ENCODE results near the gene FCER1G. TPM values are rescaled to one million over a fixed set of nuclear protein-coding genes. Genes with fewer than 3 reads are reported as not detected.
"Not testable (repeated sequence)": the region's sequence is repeated elsewhere in the genome, so short reads cannot be mapped to it uniquely, and the experiment has no call there.

Gene FCER1G
- total and polyA plus RNA-seq, 7 donors: 14.4 to 243 (median 77.7) TPM

DNA sequence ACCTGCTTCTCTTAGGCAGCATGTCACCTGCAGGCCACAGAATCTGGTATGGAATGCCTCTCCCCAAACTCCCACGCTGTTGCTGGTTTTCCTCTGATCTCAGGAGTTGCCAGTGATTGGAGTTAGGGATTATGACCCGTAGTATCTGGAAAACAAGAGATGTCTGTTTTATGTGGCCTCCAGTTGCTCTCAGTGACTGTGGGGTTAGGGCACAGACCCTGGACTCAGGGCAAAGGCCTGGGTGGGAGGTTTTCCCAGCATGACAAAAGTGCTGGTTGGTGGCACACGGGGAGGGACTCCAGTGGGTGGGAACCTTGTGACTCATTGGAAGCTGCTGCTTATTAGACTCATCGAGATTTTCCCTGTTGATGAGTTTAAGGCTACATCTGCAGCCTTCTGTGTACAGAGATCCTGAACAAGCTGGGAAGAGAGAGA lies 23.0 kb downstream of the FCER1G start, which contains the start of gene NR1I3:
TSS of gene NR1I3 (minus strand) at position 165 of the 435 bp plus-strand sequence. CDS start 1,638 bp downstream, outside the sequence.
- WGBS, 2 donors: 45 to 74% methylated on average over 4 of the region's 4 CpGs
- no peaks in the 10 kb centered on the region for H3K27me3 ChIP-seq
- H3K9me3 ChIP-seq: no peaks in the 10 kb centered on the region
- TF ChIP-seq POLR2A (IDR thresholded peaks at IDR 0.05) (no peak), EP300 (IDR thresholded peaks at IDR 0.05) (no peak), POLR2AphosphoS5 (IDR thresholded peaks at IDR 0.05) (no peak)
- TF ChIP-seq, protein P1, sequence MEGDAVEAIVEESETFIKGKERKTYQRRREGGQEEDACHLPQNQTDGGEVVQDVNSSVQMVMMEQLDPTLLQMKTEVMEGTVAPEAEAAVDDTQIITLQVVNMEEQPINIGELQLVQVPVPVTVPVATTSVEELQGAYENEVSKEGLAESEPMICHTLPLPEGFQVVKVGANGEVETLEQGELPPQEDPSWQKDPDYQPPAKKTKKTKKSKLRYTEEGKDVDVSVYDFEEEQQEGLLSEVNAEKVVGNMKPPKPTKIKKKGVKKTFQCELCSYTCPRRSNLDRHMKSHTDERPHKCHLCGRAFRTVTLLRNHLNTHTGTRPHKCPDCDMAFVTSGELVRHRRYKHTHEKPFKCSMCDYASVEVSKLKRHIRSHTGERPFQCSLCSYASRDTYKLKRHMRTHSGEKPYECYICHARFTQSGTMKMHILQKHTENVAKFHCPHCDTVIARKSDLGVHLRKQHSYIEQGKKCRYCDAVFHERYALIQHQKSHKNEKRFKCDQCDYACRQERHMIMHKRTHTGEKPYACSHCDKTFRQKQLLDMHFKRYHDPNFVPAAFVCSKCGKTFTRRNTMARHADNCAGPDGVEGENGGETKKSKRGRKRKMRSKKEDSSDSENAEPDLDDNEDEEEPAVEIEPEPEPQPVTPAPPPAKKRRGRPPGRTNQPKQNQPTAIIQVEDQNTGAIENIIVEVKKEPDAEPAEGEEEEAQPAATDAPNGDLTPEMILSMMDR (IDR thresholded peaks at IDR 0.05): no peak
- H3K27ac ChIP-seq: no peak within 1 kb of the TSS
- intact Hi-C loops (cut with DNase I): no loop called here
- no peaks in the 10 kb centered on the region for H3K36me3 ChIP-seq
- H3K4me1 ChIP-seq: no peaks in the 10 kb centered on the region
- no peak for DNase-seq
- no peak within 1 kb of the TSS for H3K4me3 ChIP-seq

DNA sequence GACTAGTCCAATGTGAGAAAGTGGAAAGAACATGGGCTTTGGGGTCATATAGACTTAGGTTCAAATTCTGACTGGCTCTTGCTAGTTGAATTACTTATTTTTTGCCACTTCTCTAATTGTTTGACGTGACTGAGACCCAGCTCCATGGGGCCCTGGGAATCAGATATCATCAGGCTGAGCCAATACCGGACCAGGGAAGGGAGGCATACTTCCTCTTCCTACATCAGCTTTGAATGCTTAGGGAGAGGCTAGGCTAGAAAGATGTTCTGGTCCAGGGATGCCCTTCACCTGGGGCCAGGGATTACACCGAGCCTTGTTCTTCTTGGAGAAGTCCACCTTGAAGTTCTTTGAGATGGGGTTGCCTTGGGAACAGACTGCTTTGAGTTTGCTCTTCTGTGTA lies 26.6 kb downstream of the FCER1G start:
- no peak for DNase-seq
- Histone ChIP-seq H3K27ac (no peak overlapping the region), H3K9me3 (no peaks in the 10 kb centered on the region), H3K27me3 (no peaks in the 10 kb centered on the region), H3K4me3 (no peak overlapping the region), H3K4me1 (no peaks in the 10 kb centered on the region), H3K36me3 (no peaks in the 10 kb centered on the region)
- 79 to 87% methylated on average over 3 of the region's 3 CpGs for WGBS, 2 donors
- intact Hi-C loops (cut with DNase I): no loop called here
- TF ChIP-seq, protein P1 (IDR thresholded peaks at IDR 0.05): no peak
- TF ChIP-seq EP300 (IDR thresholded peaks at IDR 0.05): no peak
- TF ChIP-seq POLR2AphosphoS5 (IDR thresholded peaks at IDR 0.05): no peak
- TF ChIP-seq POLR2A (IDR thresholded peaks at IDR 0.05): no peak

DNA sequence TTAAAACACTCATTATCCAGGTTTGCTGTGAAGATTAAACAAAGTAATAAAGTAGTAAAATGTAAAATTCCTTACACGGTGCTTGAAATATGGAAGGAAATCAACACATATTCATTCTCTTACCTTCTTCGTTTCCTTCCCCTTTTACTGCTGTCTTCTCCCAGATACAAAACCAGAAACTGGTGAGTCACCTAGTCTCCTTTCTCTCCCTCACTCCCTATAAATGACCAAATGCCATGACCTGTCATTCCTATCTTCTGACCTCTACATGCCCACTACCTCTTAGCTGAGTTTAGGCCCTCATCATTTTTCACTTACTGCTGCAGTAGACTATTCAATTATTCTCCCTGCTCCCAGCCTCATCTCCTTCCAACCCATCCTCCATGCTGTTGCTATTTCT lies 27.2 kb downstream of the FCER1G start:
- intact Hi-C loops (cut with DNase I): no loop called here
- no peaks in the 10 kb centered on the region for H3K4me1 ChIP-seq
- H3K9me3 ChIP-seq: no peaks in the 10 kb centered on the region
- H3K4me3 ChIP-seq: no peak overlapping the region
- DNase-seq: no peak
- WGBS, 2 donors: 38 to 55% methylated on average over 2 of the region's 2 CpGs
- no peak overlapping the region for H3K27ac ChIP-seq
- TF ChIP-seq, protein P1 (IDR thresholded peaks at IDR 0.05): no peak
- no peak for TF ChIP-seq EP300 (IDR thresholded peaks at IDR 0.05)
- TF ChIP-seq POLR2AphosphoS5 (IDR thresholded peaks at IDR 0.05): no peak
- no peak for TF ChIP-seq POLR2A (IDR thresholded peaks at IDR 0.05)
- H3K36me3 ChIP-seq: no peaks in the 10 kb centered on the region
- no peaks in the 10 kb centered on the region for H3K27me3 ChIP-seq

DNA sequence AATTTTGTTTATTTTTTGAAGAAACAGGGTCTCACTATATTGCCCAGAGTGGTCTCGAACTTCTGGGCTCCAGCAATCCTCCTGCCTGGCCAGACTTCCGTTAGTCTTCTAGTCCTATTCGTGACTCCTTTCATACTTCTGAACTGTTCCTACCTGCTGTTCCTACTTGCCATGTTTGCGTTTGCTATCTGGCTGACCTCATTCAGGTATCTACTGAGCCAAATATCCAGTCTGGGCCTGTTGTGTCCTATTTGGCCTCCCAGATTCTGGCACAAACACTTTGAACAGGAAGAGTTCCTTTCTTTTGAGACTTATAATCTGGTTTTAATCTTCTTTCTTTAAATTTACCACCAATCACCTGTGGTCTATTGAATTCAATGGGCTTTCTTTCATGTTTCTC lies 29.8 kb downstream of the FCER1G start:
- WGBS, 2 donors: 82 to 89% methylated on average over 4 of the region's 4 CpGs
- intact Hi-C loops (cut with DNase I): no loop called here
- H3K4me1 ChIP-seq: no peaks in the 10 kb centered on the region
- H3K36me3 ChIP-seq: no peaks in the 10 kb centered on the region
- H3K9me3 ChIP-seq: no peaks in the 10 kb centered on the region
- H3K27me3 ChIP-seq: no peaks in the 10 kb centered on the region
- no peak for DNase-seq
- TF ChIP-seq POLR2A (IDR thresholded peaks at IDR 0.05) (no peak), EP300 (IDR thresholded peaks at IDR 0.05) (no peak), POLR2AphosphoS5 (IDR thresholded peaks at IDR 0.05) (no peak)
- TF ChIP-seq, protein P1 (IDR thresholded peaks at IDR 0.05): no peak
- H3K4me3 ChIP-seq: no peak overlapping the region
- no peak overlapping the region for H3K27ac ChIP-seq

DNA sequence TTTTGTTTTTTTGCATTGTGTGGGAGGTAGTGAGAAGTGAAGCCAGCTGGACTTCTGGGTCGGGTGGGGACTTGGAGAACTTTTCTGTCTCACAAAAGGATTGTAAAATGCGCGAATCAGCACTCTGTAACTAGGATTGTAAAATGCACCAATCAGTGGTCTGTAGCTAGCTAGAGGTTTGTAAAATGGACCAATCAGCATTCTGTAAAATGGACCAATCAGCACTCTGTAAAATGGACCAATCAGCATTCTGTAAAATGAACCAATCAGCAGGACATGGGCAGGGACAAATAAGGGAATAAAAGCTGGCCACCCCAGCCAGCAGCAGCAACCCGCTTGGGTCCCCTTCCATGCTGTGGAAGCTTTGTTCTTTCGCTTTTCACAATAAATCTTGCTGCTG lies 35.0 kb downstream of the FCER1G start:
- 90 to 91% methylated on average over 5 of the region's 5 CpGs for WGBS, 2 donors
- H3K4me3 ChIP-seq; H3K27me3 ChIP-seq; intact Hi-C loops (cut with DNase I); H3K36me3 ChIP-seq; H3K27ac ChIP-seq; H3K9me3 ChIP-seq; DNase-seq; H3K4me1 ChIP-seq: not testable (repeated sequence)

Measured in sigmoid colon (tissue), 7 donors.